Skin epidermis (tissue), 12 donors: ENCODE data around the gene AP5M1.
"Not testable (repeated sequence)": the region's sequence is repeated elsewhere in the genome, so short reads cannot be mapped to it uniquely, and the experiment has no call there.

Source experiments
- H3K27ac ChIP-seq, 21 experiments: fragments of 200-600 bp; sonication (generic) in 11 of 21; one replicate each; pipeline ENCODE4 v1.5.0; 2020; ENCODE audit warnings: mild to moderate bottlenecking in 3 of 21, inconsistent platforms in 2 of 21, moderate library complexity in 2 of 21
- H3K4me3 ChIP-seq, 7 experiments: fragments of 200-600 bp; sonication (generic) in 2 of 7; one replicate each; pipeline ENCODE4 v1.5.0; 2020; ENCODE audit warnings: inconsistent platforms in 2 of 7, mild to moderate bottlenecking in 2 of 7, moderate library complexity in 1 of 7

AP5M1 gene, protein sequence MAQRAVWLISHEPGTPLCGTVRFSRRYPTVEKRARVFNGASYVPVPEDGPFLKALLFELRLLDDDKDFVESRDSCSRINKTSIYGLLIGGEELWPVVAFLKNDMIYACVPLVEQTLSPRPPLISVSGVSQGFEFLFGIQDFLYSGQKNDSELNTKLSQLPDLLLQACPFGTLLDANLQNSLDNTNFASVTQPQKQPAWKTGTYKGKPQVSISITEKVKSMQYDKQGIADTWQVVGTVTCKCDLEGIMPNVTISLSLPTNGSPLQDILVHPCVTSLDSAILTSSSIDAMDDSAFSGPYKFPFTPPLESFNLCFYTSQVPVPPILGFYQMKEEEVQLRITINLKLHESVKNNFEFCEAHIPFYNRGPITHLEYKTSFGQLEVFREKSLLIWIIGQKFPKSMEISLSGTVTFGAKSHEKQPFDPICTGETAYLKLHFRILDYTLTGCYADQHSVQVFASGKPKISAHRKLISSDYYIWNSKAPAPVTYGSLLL

DNA sequence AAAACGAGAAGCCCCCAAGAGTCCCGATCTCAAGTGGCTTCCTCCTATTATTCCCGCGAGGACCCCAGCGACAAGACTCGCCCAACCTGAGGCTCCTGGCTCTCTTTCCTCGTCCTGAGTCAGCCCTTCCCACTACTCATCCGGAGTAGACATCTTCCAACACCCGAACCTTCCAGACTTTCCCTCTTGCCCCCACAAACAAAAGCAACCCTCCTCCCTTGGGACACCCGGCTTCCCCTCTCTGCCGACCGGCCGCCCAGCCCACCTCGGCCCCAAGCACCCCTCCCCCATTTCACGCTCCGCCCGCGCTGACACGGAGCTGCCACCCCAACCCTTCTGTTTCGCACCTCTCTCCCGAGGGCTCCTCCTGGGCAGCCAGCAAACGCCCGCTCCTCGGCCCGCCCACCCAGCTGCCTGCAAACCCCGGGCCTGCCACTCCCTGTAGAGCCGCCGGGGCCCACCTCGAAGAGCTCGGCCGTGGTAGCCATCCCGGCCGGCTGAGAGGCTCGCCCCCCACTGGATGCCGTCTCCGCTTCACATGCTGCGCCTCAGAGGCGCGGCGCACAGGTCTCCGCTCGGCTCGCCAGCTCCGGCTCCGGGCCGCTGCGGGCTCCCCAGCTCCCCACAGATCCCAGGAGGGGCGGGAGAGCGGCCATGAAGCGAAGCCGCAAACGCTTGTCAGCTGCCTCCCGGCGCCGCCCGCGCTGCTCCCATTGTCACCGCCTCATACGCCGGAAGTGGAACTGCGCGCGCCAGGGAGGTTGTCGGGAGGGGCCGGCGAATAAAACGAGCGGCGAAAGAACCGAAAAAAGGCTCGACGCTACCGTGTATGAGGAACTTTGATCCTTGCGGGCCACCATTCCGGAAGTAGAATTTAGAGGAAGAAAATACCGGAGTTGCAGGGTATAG is at the start of gene AP5M1, which contains the start of gene EXOC5:
Gene AP5M1 (plus strand): TSS at position 811 of the 909 bp plus-strand sequence. CDS start 344 bp downstream, outside the sequence.
Gene EXOC5 (minus strand): TSS at position 745 of the 909 bp plus-strand sequence. CDS start 257 bp downstream, at position 488.
- H3K4me3 ChIP-seq, result peak within 1 kb of the TSS; percentile 66 to 88 (median 78)
- peak within 1 kb of the TSS; percentile 75 to 99 (median 94) for H3K27ac ChIP-seq

DNA sequence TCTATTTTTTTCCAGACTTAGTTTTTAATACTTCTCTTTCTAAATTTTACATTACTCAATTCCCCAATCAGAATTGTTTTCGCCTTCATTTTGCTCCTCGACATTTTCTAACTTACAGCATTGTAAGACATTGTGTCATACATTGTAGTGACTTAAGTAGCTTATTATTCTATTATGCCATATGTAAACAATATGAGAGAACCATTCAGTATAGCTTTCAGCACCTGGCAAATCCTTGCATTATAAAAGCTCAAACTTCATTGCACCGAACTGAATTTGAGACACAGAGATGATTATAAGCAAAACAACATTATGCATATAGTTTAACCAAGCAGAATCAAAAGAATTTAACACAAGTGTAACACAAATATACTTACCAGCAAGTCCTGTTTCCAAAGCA is 46.8 kb upstream of the AP5M1 start:
- no peak overlapping the region for H3K4me3 ChIP-seq

DNA sequence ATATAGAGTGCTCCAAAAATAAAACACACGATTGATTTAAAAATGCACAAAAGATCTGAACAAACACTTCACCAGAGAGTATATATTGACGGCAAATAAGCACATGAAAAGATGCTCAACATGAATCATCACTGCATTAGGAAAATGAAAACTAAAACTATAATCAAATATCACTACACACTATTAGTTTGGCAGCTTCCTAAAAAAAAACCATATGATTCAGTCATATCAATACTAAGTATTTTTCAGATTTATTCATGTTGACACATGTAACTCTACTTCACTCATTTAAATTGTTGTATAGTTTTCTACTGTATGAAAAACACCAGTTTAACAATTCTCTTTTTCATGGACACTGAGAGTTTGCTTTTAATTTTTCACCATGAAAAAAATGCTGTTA is 41.7 kb upstream of the AP5M1 start:
- no peak overlapping the region for H3K4me3 ChIP-seq
- H3K27ac ChIP-seq, result no peak overlapping the region

More for the DNA sequence above, 46.8 kb upstream of the AP5M1 start:
- H3K27ac ChIP-seq, result no peak overlapping the region

DNA sequence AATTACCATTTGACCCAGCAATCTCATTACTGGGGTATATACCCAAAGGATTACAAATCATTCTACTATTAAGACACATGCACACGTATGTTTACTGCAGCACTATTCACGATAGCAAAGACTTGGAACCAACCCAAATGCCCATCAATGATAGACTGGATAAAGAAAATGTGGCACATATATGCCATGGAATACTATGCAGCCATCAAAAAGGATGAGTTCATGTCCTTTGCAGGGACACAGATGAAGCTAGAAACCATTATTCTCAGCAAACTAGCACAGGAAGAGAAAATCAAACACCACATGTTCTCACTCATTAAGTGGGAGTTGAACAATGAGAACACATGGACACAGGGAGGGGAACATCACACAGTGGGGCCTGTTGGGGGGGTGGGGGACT is 40.5 kb upstream of the AP5M1 start:
- not testable (repeated sequence) for H3K4me3 ChIP-seq, H3K27ac ChIP-seq

DNA sequence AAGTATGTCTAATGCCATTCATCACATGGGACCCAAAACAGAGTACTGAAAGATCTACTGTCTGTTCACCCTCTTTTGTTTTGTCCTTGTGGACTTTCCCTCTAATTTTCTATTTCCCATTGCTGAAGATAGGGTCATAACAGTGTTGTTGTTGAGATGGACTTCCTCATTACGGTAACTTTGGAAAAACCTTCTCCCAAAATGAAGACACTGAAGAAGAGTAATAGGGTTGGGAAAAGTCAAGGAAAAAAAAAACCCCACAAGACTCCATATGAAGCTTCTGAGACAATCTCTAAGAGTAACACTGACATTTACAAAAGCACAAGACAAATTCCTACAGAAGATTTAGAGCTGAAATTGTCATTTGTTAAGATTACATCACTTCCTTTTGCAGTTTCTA is 36.8 kb upstream of the AP5M1 start:
- Histone ChIP-seq H3K27ac (no peak overlapping the region), H3K4me3 (no peak overlapping the region)

DNA sequence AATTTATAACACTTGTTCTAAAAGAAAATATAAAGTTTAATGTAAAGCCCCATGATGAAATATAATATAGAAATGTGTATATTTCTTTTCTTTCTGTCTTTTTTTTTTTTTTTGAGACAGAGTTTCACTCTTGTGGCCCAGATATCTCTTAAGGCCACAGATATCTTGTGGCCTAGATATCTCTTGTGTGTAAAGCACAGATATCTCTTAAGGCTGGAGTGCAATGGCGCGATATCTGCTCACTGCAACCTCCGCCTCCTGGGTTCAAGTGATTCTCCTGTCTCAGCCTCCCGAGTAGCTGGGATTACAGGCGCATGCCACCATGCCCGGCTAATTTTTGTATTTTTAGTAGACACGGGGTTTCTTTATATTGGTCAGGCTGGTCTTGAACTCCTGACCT is 28.7 kb upstream of the AP5M1 start:
- not testable (repeated sequence) for H3K27ac ChIP-seq, H3K4me3 ChIP-seq

DNA sequence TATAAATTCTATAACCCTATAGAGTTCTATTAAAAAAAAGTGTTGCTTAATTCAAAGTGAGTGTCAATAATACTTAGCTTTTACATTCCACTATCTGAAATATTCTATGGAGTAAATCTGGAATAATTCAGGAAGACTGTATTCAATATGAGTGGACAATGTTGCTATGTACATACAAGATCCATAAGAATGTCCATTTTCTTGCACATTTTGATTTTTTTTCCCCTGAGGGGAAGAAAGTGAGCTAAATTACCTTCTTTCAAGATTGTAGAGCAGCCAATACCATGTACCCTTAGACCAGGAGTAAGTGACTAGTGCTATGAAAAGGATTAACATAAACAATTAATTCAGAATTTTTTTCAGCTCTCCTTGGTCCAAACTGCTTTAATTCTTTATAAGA is 25.5 kb upstream of the AP5M1 start:
- Histone ChIP-seq H3K4me3 (no peak overlapping the region), H3K27ac (peak overlapping the region in 1 of 21 experiments; percentile 35)

DNA sequence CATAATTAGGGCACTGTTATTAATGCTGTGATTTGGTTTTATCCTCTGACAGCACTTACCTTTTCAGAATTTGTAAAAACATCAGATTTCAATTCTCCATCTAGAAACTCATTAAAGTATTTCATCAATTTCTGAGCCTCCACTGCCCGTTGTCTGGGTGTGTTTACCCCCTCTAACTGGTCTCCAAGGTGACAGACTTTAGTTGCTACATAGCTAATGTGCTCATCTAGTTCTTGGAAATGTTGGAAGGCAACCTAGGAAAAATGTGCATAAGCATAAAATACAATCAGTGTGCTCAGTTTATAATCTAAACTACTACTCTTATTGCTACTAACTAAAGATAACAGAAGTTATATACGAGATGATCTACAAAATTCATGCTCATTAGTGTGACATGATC is 24.7 kb upstream of the AP5M1 start:
- H3K4me3 ChIP-seq, result no peak overlapping the region
- H3K27ac ChIP-seq, result peak overlapping the region in 1 of 21 experiments; percentile 35

DNA sequence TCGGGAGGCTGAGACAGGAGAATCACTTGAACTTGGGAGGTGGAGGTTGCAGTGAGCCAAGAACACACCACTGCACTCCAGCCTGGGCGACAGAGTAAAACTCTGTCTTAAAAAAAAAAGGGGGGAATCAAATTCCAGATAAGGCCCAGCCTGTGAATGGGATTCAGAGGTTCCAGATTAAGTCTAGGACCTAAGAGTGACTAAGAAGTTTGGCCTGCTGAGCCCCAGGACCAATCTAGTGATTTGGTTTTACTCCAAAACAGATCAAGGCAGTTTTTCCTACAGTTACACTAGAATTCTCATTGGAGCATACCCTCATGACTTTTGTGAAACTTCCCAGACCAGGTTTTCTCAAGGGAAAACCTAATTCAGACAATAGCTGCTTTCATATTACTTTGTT is 22.8 kb upstream of the AP5M1 start:
- no peak overlapping the region for H3K4me3 ChIP-seq
- no peak overlapping the region for H3K27ac ChIP-seq

DNA sequence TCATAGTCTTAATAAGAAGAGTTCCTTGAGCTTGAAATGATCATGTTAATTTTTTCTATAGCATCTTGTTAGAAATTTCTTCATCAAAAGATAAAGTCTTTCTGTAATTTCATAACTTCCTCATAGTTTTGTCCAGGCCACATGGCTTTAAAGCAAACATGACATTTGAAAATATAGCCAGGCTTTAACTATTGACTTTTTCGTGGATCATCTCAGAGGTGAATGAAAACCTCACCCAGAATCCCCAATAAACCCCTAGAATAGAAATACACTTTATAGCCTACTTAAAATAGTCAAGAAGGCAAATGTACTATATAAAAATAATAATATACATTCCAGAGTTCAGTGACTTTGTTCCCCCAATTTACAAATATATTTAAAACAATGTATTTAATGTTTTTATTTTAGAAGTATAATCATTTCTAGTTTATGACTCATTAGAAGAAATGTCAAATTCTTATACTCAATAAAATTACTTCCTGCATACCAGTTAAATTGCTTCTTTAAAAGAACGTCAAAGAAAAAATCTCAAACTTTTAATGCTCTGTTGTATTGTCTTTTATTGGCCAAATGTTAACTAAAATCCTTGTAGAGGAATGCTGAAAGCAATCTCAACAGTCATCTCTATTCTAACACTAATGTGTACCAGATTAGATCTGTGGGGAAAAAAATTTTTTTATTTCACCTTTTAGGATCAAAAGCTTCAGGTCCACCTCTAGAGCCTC is 21.7 kb upstream of the AP5M1 start:
- Histone ChIP-seq H3K27ac (no peak overlapping the region), H3K4me3 (no peak overlapping the region)

DNA sequence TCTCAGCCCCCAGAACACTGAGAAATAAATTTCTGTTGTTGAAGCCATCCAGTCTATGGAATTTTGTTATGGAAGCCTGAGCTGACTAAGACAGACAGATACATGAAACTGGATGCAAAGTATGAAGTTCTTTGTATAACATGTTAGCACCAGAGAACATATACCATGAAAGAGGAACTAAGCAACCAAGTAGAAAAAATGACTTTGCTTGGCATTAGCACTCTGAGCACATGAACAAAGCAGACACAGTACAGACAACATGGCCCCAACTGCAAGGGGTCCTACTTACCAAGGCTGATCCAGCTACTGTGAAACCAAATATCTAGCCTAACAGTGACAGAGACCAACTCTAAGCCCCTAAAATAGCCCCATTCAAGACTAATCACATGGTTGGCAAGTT is 13.9 kb upstream of the AP5M1 start:
- H3K27ac ChIP-seq, result no peak overlapping the region
- H3K4me3 ChIP-seq, result no peak overlapping the region

DNA sequence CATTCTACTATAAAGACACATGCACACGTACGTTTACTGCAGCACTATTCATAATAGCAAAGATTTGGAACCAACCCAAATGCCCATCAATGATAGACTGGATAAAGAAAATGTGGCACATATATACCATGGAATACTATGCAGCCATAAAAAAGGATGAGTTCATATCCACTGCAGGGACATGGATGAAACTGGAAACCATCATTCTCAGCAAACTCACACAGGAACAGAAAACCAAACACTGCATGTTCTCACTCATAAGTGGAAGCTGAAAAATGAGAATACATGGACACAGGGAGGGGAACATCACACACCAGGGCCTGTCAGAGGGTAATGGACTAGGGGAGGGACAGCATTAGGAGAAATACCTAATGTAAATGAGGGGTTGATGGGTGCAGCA is 10.6 kb upstream of the AP5M1 start:
- not testable (repeated sequence) for H3K27ac ChIP-seq, H3K4me3 ChIP-seq

DNA sequence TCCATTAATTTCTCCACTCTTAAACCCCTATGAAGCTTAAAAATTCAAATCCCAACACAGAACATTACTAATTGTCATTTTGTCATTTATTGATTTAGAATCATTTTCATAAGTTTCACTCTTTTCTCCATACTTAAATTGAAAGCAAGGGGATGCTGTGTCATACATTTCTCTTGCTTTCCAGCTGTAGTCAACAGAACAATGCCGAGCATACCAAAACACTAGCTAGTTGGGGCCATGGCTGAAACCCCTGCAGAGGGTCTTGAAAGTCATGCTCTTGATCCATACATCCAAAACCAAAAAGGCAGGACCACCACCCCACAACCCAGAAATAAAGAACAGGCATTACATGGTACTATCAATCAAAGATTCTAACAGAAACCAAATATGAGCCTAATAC is 9.1 kb upstream of the AP5M1 start:
- H3K27ac ChIP-seq, result no peak overlapping the region
- no peak overlapping the region for H3K4me3 ChIP-seq

DNA sequence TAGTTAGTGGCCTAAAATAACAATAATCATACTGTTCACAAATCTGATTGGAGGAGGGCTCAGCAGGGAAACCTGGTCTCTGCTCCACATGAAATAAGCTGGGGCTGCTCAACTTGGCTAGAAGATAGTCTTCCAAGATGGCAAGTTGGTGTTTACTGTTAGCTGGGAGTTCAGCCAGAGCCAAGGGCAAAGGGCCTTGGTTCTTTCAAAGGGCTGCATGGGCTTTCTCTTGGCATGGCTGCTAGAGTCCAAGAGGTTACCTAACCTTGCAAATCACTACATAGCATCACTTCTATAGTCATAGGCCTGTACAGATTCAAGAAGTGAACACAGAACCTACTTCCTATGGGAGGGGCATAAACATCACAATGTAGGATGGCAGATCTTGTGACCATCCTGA is 7.2 kb upstream of the AP5M1 start:
- H3K4me3 ChIP-seq, result no peak overlapping the region
- H3K27ac ChIP-seq, result no peak overlapping the region

DNA sequence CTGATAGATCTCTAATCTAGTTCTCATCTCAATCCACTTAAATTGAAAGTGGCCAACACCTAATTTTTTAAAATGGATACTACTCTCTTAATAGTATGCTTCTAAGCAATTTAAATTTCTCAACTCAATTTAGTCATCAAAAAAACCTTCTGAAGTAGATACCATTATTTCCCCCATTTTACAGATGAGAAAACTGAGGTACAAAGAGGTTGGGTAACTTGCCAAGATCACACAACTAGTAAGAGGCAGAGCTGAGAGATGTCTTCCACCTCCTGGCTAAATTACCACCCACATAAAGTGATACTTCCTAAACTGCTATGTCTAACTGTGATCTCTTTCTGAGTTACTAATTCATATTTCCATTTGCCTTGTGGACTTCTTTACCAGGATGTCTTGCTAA is 6.7 kb upstream of the AP5M1 start:
- Histone ChIP-seq H3K27ac (no peak overlapping the region), H3K4me3 (no peak overlapping the region)

DNA sequence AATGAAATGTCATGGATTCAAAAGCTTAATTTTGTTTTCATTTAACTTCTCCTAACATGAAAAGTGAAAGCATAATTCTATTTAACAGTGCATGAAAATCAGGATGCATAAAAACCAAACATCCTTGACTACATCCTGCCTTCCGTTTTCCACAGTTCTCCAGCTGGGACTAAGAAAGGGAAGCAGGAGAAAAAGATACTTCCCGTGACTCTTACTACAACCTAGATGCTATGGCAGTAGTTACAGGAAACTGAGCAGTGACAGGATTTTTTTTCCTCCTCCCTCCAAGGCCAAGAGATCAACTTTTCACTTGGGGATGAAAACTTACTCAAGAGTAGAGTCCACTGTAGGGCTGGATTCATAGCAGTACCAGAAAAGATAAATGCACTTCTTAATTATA is 2.7 kb upstream of the AP5M1 start:
- H3K4me3 ChIP-seq, result no peak overlapping the region
- H3K27ac ChIP-seq, result peak overlapping the region in 1 of 21 experiments; percentile 2

DNA sequence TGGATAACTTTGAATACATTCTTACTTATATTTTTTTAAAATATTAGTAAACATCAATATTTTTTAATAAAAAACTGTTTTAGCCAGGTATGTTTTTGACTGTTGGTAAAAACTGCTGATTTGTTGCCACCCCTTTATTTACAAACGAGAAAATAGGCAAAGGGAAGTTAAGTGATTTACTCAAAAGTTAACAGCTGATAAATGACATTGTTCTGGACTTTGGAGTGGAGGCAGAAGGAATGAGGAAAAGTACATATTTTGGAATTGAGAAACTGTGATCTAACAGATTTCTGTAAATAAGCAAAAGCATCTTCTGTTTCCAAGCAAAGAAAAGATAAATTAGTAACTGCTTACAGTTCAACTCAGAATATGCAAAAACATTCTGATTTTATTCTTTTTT is 4.5 kb downstream of the AP5M1 start:
- Histone ChIP-seq H3K4me3 (no peak overlapping the region), H3K27ac (no peak overlapping the region)

DNA sequence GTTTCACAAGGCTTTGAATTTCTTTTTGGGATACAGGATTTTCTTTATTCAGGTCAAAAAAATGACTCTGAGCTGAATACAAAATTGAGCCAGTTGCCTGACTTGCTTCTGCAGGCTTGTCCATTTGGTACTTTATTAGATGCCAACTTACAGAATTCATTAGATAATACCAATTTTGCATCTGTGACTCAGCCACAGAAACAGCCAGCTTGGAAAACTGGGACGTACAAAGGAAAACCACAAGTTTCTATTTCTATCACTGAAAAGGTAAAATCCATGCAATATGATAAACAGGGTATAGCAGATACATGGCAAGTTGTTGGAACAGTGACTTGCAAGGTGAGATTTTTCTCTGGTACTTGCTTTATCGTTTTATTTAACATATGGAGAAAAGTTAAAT is 5.8 kb downstream of the AP5M1 start:
- Histone ChIP-seq H3K27ac (no peak overlapping the region), H3K4me3 (no peak overlapping the region)

DNA sequence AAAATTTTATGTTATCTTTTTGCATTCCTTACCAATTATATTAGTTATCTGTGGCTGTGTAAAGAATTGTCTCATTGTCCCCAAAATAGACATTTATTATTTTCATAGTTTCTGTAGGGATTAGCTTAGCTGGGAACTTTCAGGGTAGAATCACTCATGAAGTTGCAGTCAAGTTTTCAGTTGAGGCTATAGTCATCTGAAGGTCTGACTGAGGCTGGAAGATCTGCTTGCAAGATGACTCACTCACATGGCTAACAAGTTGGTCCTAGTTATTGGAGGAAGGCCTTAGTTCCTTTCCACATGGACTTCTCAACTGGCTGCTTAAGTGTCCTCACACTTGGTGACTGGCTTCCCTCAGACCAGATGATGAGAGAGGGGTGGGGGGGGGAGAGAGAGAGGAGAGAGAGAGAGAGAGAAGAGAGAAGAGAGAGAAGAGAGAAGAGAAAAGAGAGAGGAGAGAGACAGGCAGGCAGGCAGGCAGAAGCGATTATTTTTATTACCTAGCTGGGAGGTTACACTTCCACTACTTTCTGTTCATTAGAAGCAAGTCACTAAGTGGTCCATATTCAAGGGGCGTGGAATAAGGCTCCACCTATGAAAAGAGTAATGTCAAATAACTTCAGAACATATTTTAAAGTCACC is 6.4 kb downstream of the AP5M1 start:
- Histone ChIP-seq H3K4me3 (no peak overlapping the region), H3K27ac (no peak overlapping the region)
